ENCODE measurements around the gene SLC9C1. TPM values are rescaled to one million over a fixed set of nuclear protein-coding genes. Genes with fewer than 3 reads are reported as not detected.

SLC9C1 gene
- polyA plus RNA-seq (ENCODE audit: insufficient read length in 10 of 10), result 1 to 10 TPM in 2 of 10 donors, under 1 TPM in 8; 0.11 to 1.2 (median 0.43) TPM
- long read RNA-seq, donor 1, result 0 reads
- long read RNA-seq, donor 2, result 0 reads
- long read RNA-seq, donor 3, result 0 reads
- long read RNA-seq, donor 4, result 0 reads
- long read RNA-seq, donor 5, result 0 reads
- long read RNA-seq, donor 6, result 0 reads
- long read RNA-seq, donor 7, result 0 reads
- long read RNA-seq, donor 8, result 0 reads
- long read RNA-seq, donor 9, result 0 reads

GRCh38 chr3:112293368-112294321 lies at the start of gene SLC9C1:
SLC9C1 (minus strand) TSS chr3:112294216; CDS start chr3:112286791, 7,425 bp downstream.
- peak; percentile 70 to 87 (median 78) for DNase-seq

GRCh38 chr3:112341386-112341785 lies 47.4 kb upstream of the SLC9C1 start:
- DNase-seq, result no peak

GRCh38 chr3:112339609-112340008 lies 45.6 kb upstream of the SLC9C1 start:
- DNase-seq, result no peak

GRCh38 chr3:112339134-112339533 lies 45.1 kb upstream of the SLC9C1 start:
- no peak for DNase-seq

DNA sequence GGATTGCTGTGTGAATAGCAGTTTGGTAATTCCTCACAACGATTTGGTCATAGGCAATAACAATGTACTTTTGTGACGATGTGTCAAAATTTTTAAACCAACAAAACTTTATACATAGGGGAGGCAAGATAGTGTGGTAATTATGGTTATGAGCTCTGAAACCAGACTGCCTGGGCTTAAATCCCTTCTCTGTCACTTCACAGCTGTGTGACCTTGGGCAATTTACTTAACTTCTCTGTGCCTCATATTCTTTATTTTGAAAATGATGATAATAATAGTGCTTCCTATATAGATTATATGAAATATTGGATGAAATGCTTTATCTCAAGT lies 44.7 kb upstream of the SLC9C1 start:
- DNase-seq, result no peak

- no peak for DNase-seq
Measured at GRCh38 chr3:112338021-112338726, 44.2 kb upstream of the SLC9C1 start.

- no peak for DNase-seq
Measured at GRCh38 chr3:112335434-112335781, 41.4 kb upstream of the SLC9C1 start.

DNA sequence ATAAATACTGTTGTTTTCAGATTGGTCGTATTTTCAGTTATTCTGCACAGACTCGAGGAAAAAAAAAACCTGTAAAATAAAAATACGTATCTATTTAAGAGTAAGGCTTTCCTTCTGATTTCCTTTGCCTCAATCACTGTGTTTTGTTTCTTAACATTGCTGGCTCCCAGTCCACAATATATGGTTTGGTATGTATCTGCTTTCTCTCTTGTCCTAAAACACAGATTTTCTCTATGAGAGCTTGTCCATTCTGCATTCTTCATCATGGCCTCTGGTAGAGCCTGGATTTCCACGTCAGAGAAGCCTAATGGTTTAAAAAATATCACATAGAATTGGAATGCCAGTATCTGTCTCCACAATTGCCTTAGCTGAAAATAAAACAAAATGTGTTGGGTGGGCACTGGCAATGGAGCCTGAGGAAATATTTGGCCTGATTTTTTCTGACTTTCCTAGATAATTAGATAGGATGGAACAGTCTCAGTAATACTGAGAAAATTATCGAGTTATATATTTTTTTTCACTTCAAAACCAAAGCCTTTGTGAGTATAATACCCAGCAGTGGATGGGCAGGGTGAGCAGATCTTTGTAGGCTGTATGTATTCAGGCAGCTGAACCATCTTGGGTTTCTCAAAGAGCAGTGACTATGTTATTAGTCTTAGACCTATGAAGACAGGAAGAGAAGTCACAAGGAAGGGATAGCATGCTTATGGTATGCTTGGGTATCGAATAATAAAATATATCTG lies 40.8 kb upstream of the SLC9C1 start:
- peak in 2 of 3 donors; percentile 40 to 69 for DNase-seq

DNA sequence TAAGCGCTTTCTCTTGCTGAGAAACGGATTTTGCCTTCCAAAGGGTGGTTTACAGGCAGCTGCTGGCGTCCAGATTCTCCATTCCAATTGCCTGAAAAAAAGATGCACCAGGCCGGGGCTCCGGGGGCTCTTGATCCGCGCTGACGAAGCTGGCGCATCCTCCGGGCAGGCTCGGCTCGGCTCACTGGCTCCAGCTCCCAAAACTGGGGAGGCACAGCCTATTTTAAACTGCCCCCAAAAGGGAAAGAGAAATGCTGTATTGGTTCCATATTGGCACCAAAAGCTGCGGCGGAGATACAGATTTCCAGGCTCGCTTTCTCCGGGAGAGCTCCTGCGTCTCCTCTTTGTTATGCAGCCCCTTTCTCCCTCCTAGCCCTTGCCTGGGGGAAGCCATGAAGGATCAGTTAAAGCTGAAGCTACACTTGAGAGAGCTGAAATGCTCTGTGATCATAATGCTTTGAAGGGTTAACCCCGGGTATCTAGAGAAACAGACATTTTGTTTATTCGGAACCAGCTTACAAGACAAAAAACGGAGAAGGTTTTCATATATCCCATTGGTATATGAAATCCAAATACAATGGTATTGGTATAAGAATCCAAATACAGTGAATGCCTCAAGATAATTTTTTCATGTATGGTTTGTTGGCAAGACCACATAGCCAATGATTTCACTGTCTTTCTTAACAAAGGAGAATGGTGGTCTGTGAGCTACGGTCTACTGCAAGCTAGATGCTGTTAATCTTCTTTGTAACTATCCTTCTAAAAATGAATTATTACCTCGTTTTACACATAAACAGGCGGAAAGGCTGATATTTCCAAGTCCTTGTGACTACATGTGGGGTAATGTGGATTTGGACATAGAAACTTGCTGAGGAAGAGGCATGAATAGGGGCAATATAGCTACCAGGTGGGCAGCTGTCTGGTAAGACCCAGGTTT lies 39.6 kb upstream of the SLC9C1 start:
- DNase-seq, result peak; percentile 57 to 92 (median 77)

DNA sequence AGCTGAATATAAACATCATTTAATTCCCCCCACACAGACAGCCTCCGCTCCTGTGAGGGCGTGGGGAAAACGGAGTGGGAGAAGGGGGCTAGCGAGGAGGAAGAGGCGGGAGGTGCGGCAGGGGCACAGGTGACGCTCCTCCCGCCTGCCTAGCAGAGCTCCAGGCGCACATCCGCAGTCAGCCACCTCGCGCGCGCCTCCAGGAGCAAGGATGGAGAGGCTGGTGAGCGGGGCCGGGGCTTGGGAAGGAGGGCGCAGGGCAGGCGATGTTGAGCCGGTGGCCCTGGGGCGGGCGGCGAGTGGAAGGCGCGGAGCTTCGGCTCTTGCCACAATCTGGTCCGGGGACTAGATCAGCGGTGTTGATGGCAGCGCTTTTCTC lies 39.0 kb upstream of the SLC9C1 start, which contains the start of gene CD200:
Gene CD200, plus strand, starts transcription at position 155 of the 379 bp plus-strand sequence. Its CDS starts 57 bp downstream, at position 212.
- DNase-seq, result peak; percentile 39 to 91 (median 73)

GRCh38 chr3:112331851-112332250 lies 37.8 kb upstream of the SLC9C1 start:
- DNase-seq, result no peak

- DNase-seq, result peak; percentile 48 to 78 (median 66)
Measured at GRCh38 chr3:112327371-112327951, 33.4 kb upstream of the SLC9C1 start.

GRCh38 chr3:112321867-112322652 lies 28.0 kb upstream of the SLC9C1 start:
- no peak for DNase-seq

- no peak for DNase-seq
Measured at GRCh38 chr3:112320691-112321090, 26.7 kb upstream of the SLC9C1 start.

DNA sequence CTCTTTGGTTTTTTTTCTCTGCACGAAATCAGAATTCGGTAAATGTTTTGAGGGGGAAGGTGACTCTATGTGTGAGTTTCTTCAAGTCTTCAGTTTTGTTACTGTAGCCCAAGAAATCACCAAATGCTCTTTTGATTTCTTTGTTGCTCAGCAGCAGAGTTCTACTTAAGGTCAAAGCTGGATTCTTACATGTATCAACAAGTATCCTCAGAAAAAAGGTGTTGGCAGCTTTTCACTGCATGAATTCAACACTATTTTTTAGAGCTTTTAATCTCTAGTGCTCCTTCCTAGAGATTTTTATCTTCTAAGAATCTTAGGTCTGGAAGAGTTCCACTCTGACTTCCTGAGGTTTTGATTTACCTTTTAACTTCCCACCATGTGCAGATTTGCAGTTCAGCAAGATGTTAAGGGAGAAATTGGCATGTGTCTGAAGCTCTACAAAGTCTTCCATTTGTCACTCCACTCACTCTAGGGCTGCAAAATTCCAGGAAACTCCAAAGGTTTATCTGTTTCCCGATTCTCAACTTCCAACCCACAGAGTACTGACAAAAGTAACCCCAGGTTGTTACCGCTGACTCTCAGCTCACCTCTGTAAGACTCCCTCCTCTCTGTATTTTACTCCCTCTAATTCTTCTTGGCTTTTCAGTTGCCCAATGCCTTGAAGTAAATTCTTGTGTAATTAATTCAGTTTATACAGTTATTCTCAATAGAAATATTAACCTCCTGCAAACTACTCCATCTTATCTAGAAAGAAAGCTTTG lies 25.7 kb upstream of the SLC9C1 start:
- no peak for DNase-seq

GRCh38 chr3:112315791-112316190 lies 21.8 kb upstream of the SLC9C1 start:
- DNase-seq, result no peak

DNA sequence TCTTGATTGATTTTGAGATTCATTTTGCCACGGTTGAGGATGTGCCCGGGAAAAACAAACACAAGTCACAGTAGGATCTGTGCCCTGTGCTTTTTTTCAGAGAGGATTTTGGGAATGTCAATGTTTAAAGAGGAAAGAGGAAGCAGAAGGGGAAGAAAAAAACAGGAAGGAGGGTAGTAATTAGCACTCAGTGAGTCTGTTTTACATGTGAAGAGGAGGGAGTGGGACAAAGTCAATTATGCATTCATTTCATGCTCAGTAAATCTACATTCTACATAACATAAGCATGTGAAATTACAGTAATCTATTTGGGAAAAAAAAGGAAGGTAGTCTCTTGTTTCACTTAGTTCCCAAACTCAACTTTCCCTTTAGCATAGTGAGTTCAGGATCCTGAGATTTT lies 20.6 kb upstream of the SLC9C1 start:
- no peak for DNase-seq

DNA sequence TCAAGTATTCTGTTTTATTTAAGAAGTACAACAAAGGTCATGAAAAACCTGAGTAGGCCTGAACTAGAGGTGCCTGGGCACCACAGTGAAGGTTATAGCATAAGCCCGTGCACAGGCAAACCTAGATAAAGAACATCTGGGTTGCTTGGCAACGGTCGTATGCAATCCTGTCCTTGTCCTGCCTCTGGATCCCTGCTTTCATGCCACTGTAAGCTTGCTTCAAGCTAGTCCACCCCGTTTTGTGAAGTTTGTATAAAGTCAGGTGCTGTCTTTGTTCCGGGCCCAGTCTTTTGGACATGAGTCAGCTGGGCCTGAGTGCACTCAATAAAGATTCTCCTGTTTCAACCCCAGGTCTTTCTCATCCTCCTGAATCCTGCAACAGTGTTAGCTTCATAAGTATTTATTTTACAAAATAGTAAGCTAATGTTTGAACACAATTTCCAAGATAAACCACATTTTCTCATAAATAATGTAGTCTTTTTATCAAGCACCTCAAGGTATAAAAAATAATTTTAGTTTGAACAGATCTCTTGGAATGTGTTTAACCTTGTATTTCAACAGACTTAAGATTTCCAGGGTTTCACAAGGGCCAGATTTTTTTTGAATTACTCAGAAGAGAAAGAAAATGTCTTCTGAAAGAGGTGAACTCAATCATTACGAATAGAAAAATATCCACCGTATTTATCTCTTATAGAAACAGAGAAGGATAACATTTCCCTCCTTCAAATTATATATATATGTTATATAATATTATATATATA lies 14.3 kb upstream of the SLC9C1 start:
- peak in 1 of 3 donors; percentile 17 for DNase-seq
